ENCODE data around the gene OSBPL1A.

GRCh38 chr18:24231773-24232735 is 165.6 kb downstream of the OSBPL1A start:
- TF ChIP-seq POLR2A (IDR thresholded peaks at IDR 0.05; ENCODE audit: control extremely low read depth in 1 of 2, low read depth in 2 of 2, low read length in 2 of 2) (no peak), YY1 (IDR thresholded peaks at IDR 0.05; ENCODE audit: low read depth, low read length) (no peak), EZH2 (IDR thresholded peaks at IDR 0.05; ENCODE audit: low read depth, low read length, severe bottlenecking) (no peak), CTCF (IDR thresholded peaks at IDR 0.05; ENCODE audit: control extremely low read depth in 1 of 3, insufficient read depth in 1 of 3, low read depth in 1 of 3, low read length in 3 of 3) (no peak), CEBPB (IDR thresholded peaks at IDR 0.05; ENCODE audit: low read depth, low read length) (no peak), TAF1 (IDR thresholded peaks at IDR 0.05; ENCODE audit: low read depth, low read length) (no peak), EGR1 (IDR thresholded peaks at IDR 0.05; ENCODE audit: borderline replicate concordance, low read depth, low read length) (no peak), EP300 (IDR thresholded peaks at IDR 0.05; ENCODE audit: borderline replicate concordance in 1 of 2, low read depth in 2 of 2, low read length in 2 of 2) (no peak)
